HepG2 (cell line): Measurements from ENCODE around the gene TBC1D20. TPM values are rescaled to one million over a fixed set of nuclear protein-coding genes. Genes with fewer than 3 reads are reported as not detected.

ENCODE experiments used
- CENPX ChIP-seq: sonication (generic); formaldehyde crosslinking; IDR thresholded peaks from 2 replicates; pipeline ENCODE4 v1.9.0; 2021; ENCODE audit warnings: mild to moderate bottlenecking, missing genetic modification reagents, moderate library complexity
- CTCF ChIP-seq: sonication (generic); formaldehyde crosslinking; IDR thresholded peaks from 2 replicates; pipeline ENCODE4 v1.5.0; 2020; ENCODE audit warnings: mild to moderate bottlenecking, missing genetic modification reagents, moderate library complexity
- FOXA1 ChIP-seq, 2 experiments: fragments of 450-650 bp in 1 of 2; sonication (generic) in 1 of 2; formaldehyde crosslinking in 1 of 2; IDR thresholded peaks; 2 replicates each; pipeline versions ENCODE4 v1.4.0 to v1.6.1; 2016 to 2020; ENCODE audit warnings: missing genetic modification reagents in 1 of 2
- FUBP1 ChIP-seq: sonication (generic); formaldehyde crosslinking; IDR thresholded peaks from 2 replicates; pipeline ENCODE4 v1.5.1; 2020; ENCODE audit warnings: missing genetic modification reagents, mild to moderate bottlenecking, borderline replicate concordance
- HINFP ChIP-seq: sonication (generic); formaldehyde crosslinking; IDR thresholded peaks from 2 replicates; pipeline ENCODE4 v1.4.0; 2020; ENCODE audit warnings: low read depth, mild to moderate bottlenecking, missing genetic modification reagents
- KAT7 ChIP-seq: IDR thresholded peaks from 2 replicates; pipeline ENCODE4 v1.6.1; 2018; ENCODE audit warnings: borderline replicate concordance, missing compliant biosample characterization
- KLF11 ChIP-seq: IDR thresholded peaks from 2 replicates; pipeline ENCODE4 v1.6.1; 2016; ENCODE audit warnings: missing compliant biosample characterization
- MED1 ChIP-seq: sonication (generic); formaldehyde crosslinking; IDR thresholded peaks from 2 replicates; pipeline ENCODE4 v1.4.0; 2020; ENCODE audit warnings: missing genetic modification reagents
- MXD4 ChIP-seq: IDR thresholded peaks from 2 replicates; pipeline ENCODE4 v1.6.1; 2016; ENCODE audit warnings: mild to moderate bottlenecking, missing biosample characterization, missing genetic modification reagents
- NR2F2 ChIP-seq: IDR thresholded peaks from 2 replicates; pipeline ENCODE4 v1.6.1; 2012; ENCODE audit warnings: low read depth, inconsistent platforms, borderline replicate concordance
- POLR2A ChIP-seq, 2 experiments: IDR thresholded peaks; 2 replicates each; pipeline ENCODE4 v1.6.1; 2011; ENCODE audit warnings: low read depth in 2 of 2, low read length in 2 of 2, mild to moderate bottlenecking in 1 of 2, moderate library complexity in 1 of 2; ENCODE audit not compliant: insufficient read depth in 1 of 2
- RAD21 ChIP-seq: fragments of 450-650 bp; formaldehyde crosslinking; IDR thresholded peaks from 2 replicates; pipeline ENCODE4 v1.5.0; 2020; ENCODE audit warnings: mild to moderate bottlenecking
- RBM22 ChIP-seq: fragments of 200-400 bp; formaldehyde crosslinking; optimal IDR thresholded peaks from 2 replicates; pipeline ENCODE3; 2017; ENCODE audit warnings: mild to moderate bottlenecking, low read length, moderate library complexity
- SAFB2 ChIP-seq: sonication (generic); formaldehyde crosslinking; IDR thresholded peaks from 2 replicates; pipeline ENCODE4 v1.5.1; 2020; ENCODE audit warnings: missing genetic modification reagents, low read depth, mild to moderate bottlenecking, borderline replicate concordance
- SALL2 ChIP-seq: sonication (generic); formaldehyde crosslinking; IDR thresholded peaks from 2 replicates; pipeline ENCODE4 v1.8.1; 2023; ENCODE audit warnings: mild to moderate bottlenecking, missing genetic modification reagents, inconsistent platforms
- SAP130 ChIP-seq: IDR thresholded peaks from 2 replicates; pipeline ENCODE4 v1.6.1; 2016; ENCODE audit warnings: low read depth
- TCF7 ChIP-seq: sonication (generic); IDR thresholded peaks from 2 replicates; pipeline ENCODE4 v1.6.1; 2016; ENCODE audit warnings: antibody characterized with exemption, low read depth
- ZBTB26 ChIP-seq: IDR thresholded peaks from 2 replicates; pipeline ENCODE4 v1.6.1; 2016; ENCODE audit warnings: missing compliant biosample characterization, missing genetic modification reagents, borderline replicate concordance
- ZNF143 ChIP-seq: sonication (generic); formaldehyde crosslinking; IDR thresholded peaks from 2 replicates; pipeline ENCODE4 v1.4.0; 2020; ENCODE audit warnings: missing genetic modification reagents
- ZNF33B ChIP-seq: sonication (generic); formaldehyde crosslinking; IDR thresholded peaks from 2 replicates; pipeline ENCODE4 v1.5.1; 2020; ENCODE audit warnings: mild to moderate bottlenecking, missing genetic modification reagents
- ZNF572 ChIP-seq: sonication (generic); formaldehyde crosslinking; IDR thresholded peaks from 2 replicates; pipeline ENCODE4 v1.5.1; 2020; ENCODE audit warnings: mild to moderate bottlenecking, missing genetic modification reagents
- polyA plus RNA-seq, 8 experiments: library from polyadenylated mRNA; depleted of rRNA in 3 of 8; stranded (reverse) in 7 of 8; unstranded in 1 of 8; fragments of >200 nt; fragmentation: Illumina TruSeq in 4 of 8; extraction: Trizol in 4 of 8; gene quantifications; 2 replicates each; pipeline versions ENCODE4 v1.2.1 to v1.2.3, GENCODE V29; 2011 to 2016; ENCODE audit warnings: low read depth in 4 of 8, missing spikeins in 1 of 8, mixed read lengths in 1 of 8; ENCODE audit not compliant: insufficient read depth in 1 of 8
- total RNA-seq, 5 experiments: library from RNA; depleted of rRNA; stranded (reverse); fragments of >200 nt; fragmentation: Illumina TruSeq; extraction: Trizol; gene quantifications; 2 replicates each; pipeline ENCODE4 v1.2.3, GENCODE V29; 2016; ENCODE audit warnings: low read depth in 1 of 5
- TF ChIP-seq, protein P1 (sequence below): IDR thresholded peaks from 2 replicates; pipeline ENCODE4 v1.6.1; 2016; ENCODE audit warnings: low read depth

Gene TBC1D20
- total and polyA plus RNA-seq, 2 of the 13 experiments (the other 11 are each of a cell fraction or from before 2014, with no cell fraction given) = 36.6 to 47.1 TPM

DNA sequence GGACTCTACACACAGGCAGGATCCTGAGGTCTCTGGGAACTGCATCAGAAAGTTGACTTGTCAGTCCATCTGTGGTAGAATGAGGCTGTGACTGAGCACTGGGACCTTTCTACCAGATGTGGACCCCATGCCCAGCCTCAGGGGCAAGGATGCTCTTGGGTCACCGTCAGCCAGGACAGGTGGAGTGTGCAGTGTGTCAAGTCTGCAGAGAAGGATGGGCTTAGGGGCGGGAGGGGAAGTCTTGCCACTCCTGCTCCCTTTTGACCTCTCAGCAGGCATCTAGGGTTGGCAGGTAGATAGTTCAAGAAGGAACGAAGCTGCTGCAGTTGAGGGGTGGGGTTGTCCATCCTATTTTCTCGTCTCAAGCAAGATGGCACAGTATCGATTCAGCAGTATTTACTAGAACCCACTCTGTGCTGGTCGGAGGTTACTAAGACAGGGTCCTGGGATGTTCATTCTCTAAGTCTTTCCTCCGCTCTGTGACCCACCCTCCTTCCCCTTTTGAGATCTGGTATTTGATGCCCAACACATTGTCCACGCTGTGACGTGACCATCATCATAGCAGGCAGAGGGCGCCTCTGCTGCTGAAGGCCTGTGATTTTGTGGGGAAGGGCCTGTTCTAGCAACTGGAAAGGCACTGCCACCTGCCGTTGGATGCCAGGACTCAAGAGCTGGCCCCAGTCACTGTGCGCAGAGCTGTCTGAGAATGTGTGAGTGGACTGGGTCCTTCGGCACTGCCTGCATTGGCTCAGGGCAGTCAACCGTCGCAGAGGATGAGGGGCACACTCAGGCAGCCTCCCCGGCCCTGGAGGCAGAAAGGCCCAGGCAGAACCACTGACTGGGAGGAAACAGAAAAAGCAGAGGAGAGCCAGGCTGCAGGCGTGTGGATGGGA lies 31.1 kb downstream of the TBC1D20 start (continued):
- TF ChIP-seq FOXA1 (IDR thresholded peaks at IDR 0.05) (no peak), FOXA1 (CRISPR knock-in tag; IDR thresholded peaks at IDR 0.05) (peak; percentile 74), KAT7 (CRISPR knock-in tag) (peak; percentile 88), CENPX (no peak), TCF7 (no peak), POLR2A (IDR thresholded peaks at IDR 0.05; ENCODE audit: insufficient read depth in 1 of 2, low read depth in 2 of 2, low read length in 2 of 2) (peak in 1 of 2 experiments; percentile 62; a peak in 3 of 4 replicates), ZBTB26 (CRISPR knock-in tag) (peak; percentile 84), FUBP1 (peak; percentile 7; the same call in 1 of the 2 replicates), MED1 (peak; percentile 82), SAP130 (CRISPR knock-in tag) (peak; percentile 86), MXD4 (peak; percentile 95; the same call in 1 of the 2 replicates), RBM22 (peak; percentile 84), ZNF33B (CRISPR knock-in tag) (0 out of 2 replicates have a peak, but pooled peaks have one; percentile 16), RAD21 (peak; percentile 100), SALL2 (CRISPR knock-in tag) (no peak), HINFP (CRISPR knock-in tag) (0 out of 2 replicates have a peak, but pooled peaks have one; percentile 67), ZNF572 (CRISPR knock-in tag) (peak; percentile 84; the same call in 1 of the 2 replicates), KLF11 (CRISPR knock-in tag) (peak; percentile 92; the same call in 1 of the 2 replicates), ZNF143 (CRISPR knock-in tag) (0 out of 2 replicates have a peak, but pooled peaks have one; percentile 11), NR2F2 (no peak; the same call in 1 of the 2 replicates), SAFB2 (CRISPR knock-in tag) (peak; percentile 96), CTCF (peak; percentile 99)
- TF ChIP-seq, protein P1, sequence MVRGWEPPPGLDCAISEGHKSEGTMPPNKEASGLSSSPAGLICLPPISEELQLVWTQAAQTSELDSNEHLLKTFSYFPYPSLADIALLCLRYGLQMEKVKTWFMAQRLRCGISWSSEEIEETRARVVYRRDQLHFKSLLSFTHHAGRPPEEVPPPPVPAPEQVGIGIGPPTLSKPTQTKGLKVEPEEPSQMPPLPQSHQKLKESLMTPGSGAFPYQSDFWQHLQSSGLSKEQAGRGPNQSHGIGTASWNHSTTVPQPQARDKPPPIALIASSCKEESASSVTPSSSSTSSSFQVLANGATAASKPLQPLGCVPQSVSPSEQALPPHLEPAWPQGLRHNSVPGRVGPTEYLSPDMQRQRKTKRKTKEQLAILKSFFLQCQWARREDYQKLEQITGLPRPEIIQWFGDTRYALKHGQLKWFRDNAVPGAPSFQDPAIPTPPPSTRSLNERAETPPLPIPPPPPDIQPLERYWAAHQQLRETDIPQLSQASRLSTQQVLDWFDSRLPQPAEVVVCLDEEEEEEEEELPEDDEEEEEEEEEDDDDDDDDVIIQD = peak; percentile 89
